Measurements from ENCODE around the gene LTA4H. TPM values are rescaled to one million over a fixed set of nuclear protein-coding genes. Genes with fewer than 3 reads are reported as not detected.

The LTA4H gene
- total and polyA plus RNA-seq, 5 donors from 2014 or later = 38.1 to 79.1 (median 68.6) TPM

GRCh38 chr12:96036765-96037455, 1.5 kb upstream of the LTA4H start:
- ATAC-seq (ENCODE audit: low read depth in 2 of 2) (no peak), DNase-seq (no peak)
- H3K4me3 Mint-ChIP-seq = no peak overlapping the region
- peaks cover 3 to 11% (median 4%) of the 10 kb centered on the region in 4 donors for H3K4me1 Mint-ChIP-seq
- no peak overlapping the region for H3K27ac Mint-ChIP-seq
- Histone ChIP-seq H3K4me3 (ENCODE audit: low read depth, low read length) (no peak overlapping the region), H3K27ac (ENCODE audit: insufficient read depth, low read length, poor library complexity, severe bottlenecking) (no peak overlapping the region), H3K9me3 (ENCODE audit: control insufficient read depth in 2 of 2, low read length in 2 of 2) (no peaks in the 10 kb centered on the region), H3K36me3 (ENCODE audit: control insufficient read depth, insufficient read depth, low read length) (no peaks in the 10 kb centered on the region), H3K27me3 (ENCODE audit: control insufficient read depth, insufficient read depth, low read length) (no peaks in the 10 kb centered on the region), H3K4me1 (ENCODE audit: control insufficient read depth, insufficient read depth, low read length, poor library complexity, severe bottlenecking) (peaks cover 26% of the 10 kb centered on the region)
- H3K36me3 Mint-ChIP-seq = peaks cover 4% of the 10 kb centered on the region
- no peaks in the 10 kb centered on the region for H3K27me3 Mint-ChIP-seq
- H3K9me3 Mint-ChIP-seq = no peaks in the 10 kb centered on the region

GRCh38 chr12:96034621-96035282, 635 bp downstream of the LTA4H start:
- Mint-ChIP-seq H3K27me3 (no peaks in the 10 kb centered on the region), H3K27ac (no peak overlapping the region), H3K4me1 (peaks cover 10 to 25% (median 12%) of the 10 kb centered on the region in 4 donors), H3K4me3 (no peak overlapping the region), H3K36me3 (peaks cover 15% of the 10 kb centered on the region), H3K9me3 (no peaks in the 10 kb centered on the region)
- H3K4me3 ChIP-seq (ENCODE audit: low read depth, low read length) = peak overlapping the region; percentile 99
- no peaks in the 10 kb centered on the region for H3K9me3 ChIP-seq (ENCODE audit: control insufficient read depth in 2 of 2, low read length in 2 of 2)
- ATAC-seq (ENCODE audit: low read depth in 2 of 2) (no peak), DNase-seq (peak in 1 of 3 donors; percentile 39)
- no peaks in the 10 kb centered on the region for H3K36me3 ChIP-seq (ENCODE audit: control insufficient read depth, insufficient read depth, low read length)
- no peaks in the 10 kb centered on the region for H3K27me3 ChIP-seq (ENCODE audit: control insufficient read depth, insufficient read depth, low read length)
- peaks cover 30% of the 10 kb centered on the region for H3K4me1 ChIP-seq (ENCODE audit: control insufficient read depth, insufficient read depth, low read length, poor library complexity, severe bottlenecking)
- peak overlapping the region; percentile 75 for H3K27ac ChIP-seq (ENCODE audit: insufficient read depth, low read length, poor library complexity, severe bottlenecking)

DNA sequence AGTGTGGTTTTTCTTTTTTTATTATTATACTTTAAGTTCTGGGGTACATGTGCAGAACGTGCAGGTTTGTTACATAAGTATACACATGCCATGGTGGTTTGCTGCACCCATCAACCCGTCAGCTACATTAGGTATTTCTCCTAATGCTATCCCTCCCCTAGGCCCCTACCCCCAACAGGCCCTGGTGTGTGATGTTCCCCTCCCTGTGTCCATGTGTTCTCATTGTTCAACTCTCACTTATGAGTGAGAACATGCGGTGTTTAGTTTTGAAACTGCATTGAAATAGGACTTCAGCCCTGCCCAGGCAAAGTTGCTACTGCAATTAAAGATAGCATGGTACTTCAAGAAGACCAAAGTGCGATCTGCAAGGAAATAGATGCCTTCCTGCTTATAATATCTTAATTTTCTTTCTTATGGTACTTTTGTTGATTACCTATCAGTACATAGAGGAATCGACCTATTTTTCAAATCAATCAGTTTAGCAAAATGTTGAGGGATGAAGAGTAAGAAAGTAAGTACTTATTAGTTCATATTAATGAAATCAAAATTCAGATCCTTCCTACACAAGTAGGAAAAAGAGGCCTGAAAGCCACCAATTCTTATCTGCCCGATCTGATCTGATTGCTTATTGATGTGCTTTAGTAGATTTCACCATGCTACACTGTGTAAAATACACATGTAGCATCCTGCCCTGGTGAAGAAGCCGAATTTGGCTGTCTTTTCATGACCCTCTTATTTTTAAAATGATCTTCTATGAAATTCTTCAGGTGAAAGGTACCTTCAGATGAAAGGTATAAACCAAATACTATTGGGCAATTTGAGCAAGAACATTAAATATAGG, 1.6 kb downstream of the LTA4H start:
- H3K4me1 ChIP-seq (ENCODE audit: control insufficient read depth, insufficient read depth, low read length, poor library complexity, severe bottlenecking) = peaks cover 30% of the 10 kb centered on the region
- H3K36me3 ChIP-seq (ENCODE audit: control insufficient read depth, insufficient read depth, low read length) = no peaks in the 10 kb centered on the region
- DNase-seq = no peak
- no peaks in the 10 kb centered on the region for H3K27me3 Mint-ChIP-seq
- H3K27ac ChIP-seq (ENCODE audit: insufficient read depth, low read length, poor library complexity, severe bottlenecking) = no peak overlapping the region
- H3K9me3 ChIP-seq (ENCODE audit: control insufficient read depth in 2 of 2, low read length in 2 of 2) = no peaks in the 10 kb centered on the region
- peaks cover 15% of the 10 kb centered on the region for H3K36me3 Mint-ChIP-seq
- no peaks in the 10 kb centered on the region for H3K27me3 ChIP-seq (ENCODE audit: control insufficient read depth, insufficient read depth, low read length)
- peak overlapping the region; percentile 99 for H3K4me3 ChIP-seq (ENCODE audit: low read depth, low read length)
- H3K27ac Mint-ChIP-seq = no peak overlapping the region
- no peak for ATAC-seq (ENCODE audit: low read depth in 2 of 2)
- H3K4me1 Mint-ChIP-seq = peaks cover 15 to 29% (median 16%) of the 10 kb centered on the region in 4 donors
- no peak overlapping the region for H3K4me3 Mint-ChIP-seq
- H3K9me3 Mint-ChIP-seq = no peaks in the 10 kb centered on the region

DNA sequence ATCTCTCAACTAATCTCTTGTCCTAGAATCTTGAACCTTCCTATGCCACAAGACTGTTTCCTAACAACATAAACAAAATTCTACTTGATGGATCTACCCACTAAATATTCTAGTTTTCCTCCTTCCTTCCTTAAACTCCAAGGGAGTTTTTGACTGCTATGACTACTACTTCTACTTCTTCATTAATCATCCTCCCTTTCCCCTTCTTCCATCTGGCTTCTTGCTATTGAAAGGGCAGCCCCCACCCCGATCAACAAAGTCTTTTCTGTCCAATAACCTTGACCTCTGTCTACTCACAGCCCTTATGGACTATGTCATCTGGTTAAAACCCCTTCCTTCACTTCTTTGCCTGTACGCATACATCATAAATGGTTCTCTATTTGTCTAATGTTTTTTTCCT, 5.6 kb downstream of the LTA4H start:
- no peak for ATAC-seq (ENCODE audit: low read depth in 2 of 2)
- no peaks in the 10 kb centered on the region for H3K9me3 Mint-ChIP-seq
- H3K27me3 Mint-ChIP-seq = no peaks in the 10 kb centered on the region
- Histone ChIP-seq H3K4me3 (ENCODE audit: low read depth, low read length) (no peak overlapping the region), H3K4me1 (ENCODE audit: control insufficient read depth, insufficient read depth, low read length, poor library complexity, severe bottlenecking) (peaks cover 23% of the 10 kb centered on the region), H3K27ac (ENCODE audit: insufficient read depth, low read length, poor library complexity, severe bottlenecking) (no peak overlapping the region), H3K9me3 (ENCODE audit: control insufficient read depth in 2 of 2, low read length in 2 of 2) (no peaks in the 10 kb centered on the region), H3K27me3 (ENCODE audit: control insufficient read depth, insufficient read depth, low read length) (no peaks in the 10 kb centered on the region), H3K36me3 (ENCODE audit: control insufficient read depth, insufficient read depth, low read length) (peaks cover 28% of the 10 kb centered on the region)
- DNase-seq = no peak
- H3K27ac Mint-ChIP-seq = no peak overlapping the region
- peaks cover 30% of the 10 kb centered on the region for H3K36me3 Mint-ChIP-seq
- H3K4me1 Mint-ChIP-seq = peaks cover 15 to 29% (median 17%) of the 10 kb centered on the region in 4 donors
- peak overlapping the region in 1 of 4 donors; percentile 21 for H3K4me3 Mint-ChIP-seq

DNA sequence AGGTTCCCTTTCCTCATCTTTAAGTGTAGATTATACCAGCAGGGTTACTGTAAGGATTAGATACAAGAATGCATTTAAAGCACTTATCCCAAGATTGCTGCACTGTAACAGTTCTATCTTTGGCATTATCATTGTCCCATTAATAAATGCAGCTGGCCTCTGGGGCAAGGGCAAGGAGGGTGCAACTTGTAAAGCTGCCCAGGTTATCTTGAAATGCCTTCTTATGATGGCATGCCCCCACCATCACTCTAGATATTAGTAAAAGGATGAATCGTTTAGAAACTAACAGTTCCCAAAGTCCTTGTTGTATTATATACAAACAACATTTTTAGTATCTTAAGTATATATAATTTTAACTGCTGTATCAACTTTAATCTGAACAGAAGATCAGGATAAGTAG, 6.8 kb downstream of the LTA4H start:
- H3K36me3 ChIP-seq (ENCODE audit: control insufficient read depth, insufficient read depth, low read length) = peaks cover 34% of the 10 kb centered on the region
- H3K27ac ChIP-seq (ENCODE audit: insufficient read depth, low read length, poor library complexity, severe bottlenecking) = no peak overlapping the region
- no peaks in the 10 kb centered on the region for H3K27me3 ChIP-seq (ENCODE audit: control insufficient read depth, insufficient read depth, low read length)
- no peak overlapping the region for H3K4me3 ChIP-seq (ENCODE audit: low read depth, low read length)
- peak overlapping the region in 1 of 3 donors; percentile 31 for H3K27ac Mint-ChIP-seq
- H3K9me3 ChIP-seq (ENCODE audit: control insufficient read depth in 2 of 2, low read length in 2 of 2) = no peaks in the 10 kb centered on the region
- H3K4me1 Mint-ChIP-seq = peaks cover 15 to 29% (median 17%) of the 10 kb centered on the region in 4 donors
- ATAC-seq (ENCODE audit: low read depth in 2 of 2) = no peak
- no peaks in the 10 kb centered on the region for H3K27me3 Mint-ChIP-seq
- peaks cover 33% of the 10 kb centered on the region for H3K36me3 Mint-ChIP-seq
- no peak overlapping the region for H3K4me3 Mint-ChIP-seq
- no peak for DNase-seq
- peaks cover 10% of the 10 kb centered on the region for H3K4me1 ChIP-seq (ENCODE audit: control insufficient read depth, insufficient read depth, low read length, poor library complexity, severe bottlenecking)
- H3K9me3 Mint-ChIP-seq = no peaks in the 10 kb centered on the region

DNA sequence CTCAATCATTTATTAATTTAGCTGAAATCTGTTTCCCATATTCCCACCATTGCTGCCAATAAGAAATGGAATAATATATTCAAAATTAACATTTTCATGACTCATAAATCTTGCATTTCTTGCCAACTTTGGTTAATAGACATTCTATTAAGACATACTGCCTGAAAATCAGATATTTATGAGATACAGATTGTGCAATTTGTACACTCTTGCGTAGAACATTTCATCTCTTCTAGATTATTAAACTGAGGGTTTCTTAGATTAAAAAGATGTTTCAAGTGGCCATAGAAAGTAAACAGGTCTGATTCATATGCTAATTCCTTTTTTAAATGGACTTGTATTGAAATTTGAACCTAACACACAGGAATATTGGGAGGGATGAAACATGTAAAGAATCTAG, 9.1 kb downstream of the LTA4H start:
- Histone ChIP-seq H3K27ac (ENCODE audit: insufficient read depth, low read length, poor library complexity, severe bottlenecking) (no peak overlapping the region), H3K4me3 (ENCODE audit: low read depth, low read length) (no peak overlapping the region), H3K36me3 (ENCODE audit: control insufficient read depth, insufficient read depth, low read length) (peaks cover 53% of the 10 kb centered on the region), H3K4me1 (ENCODE audit: control insufficient read depth, insufficient read depth, low read length, poor library complexity, severe bottlenecking) (no peaks in the 10 kb centered on the region), H3K9me3 (ENCODE audit: control insufficient read depth in 2 of 2, low read length in 2 of 2) (no peaks in the 10 kb centered on the region), H3K27me3 (ENCODE audit: control insufficient read depth, insufficient read depth, low read length) (no peaks in the 10 kb centered on the region)
- Mint-ChIP-seq H3K27ac (no peak overlapping the region), H3K27me3 (no peaks in the 10 kb centered on the region), H3K4me1 (peaks cover 11 to 18% (median 13%) of the 10 kb centered on the region in 4 donors), H3K4me3 (no peak overlapping the region), H3K9me3 (no peaks in the 10 kb centered on the region), H3K36me3 (peaks cover 43% of the 10 kb centered on the region)
- no peak for DNase-seq
- ATAC-seq (ENCODE audit: low read depth in 2 of 2) = no peak

- H3K4me1 ChIP-seq (ENCODE audit: control insufficient read depth, insufficient read depth, low read length, poor library complexity, severe bottlenecking) = no peaks in the 10 kb centered on the region
- peaks cover 59% of the 10 kb centered on the region for H3K36me3 ChIP-seq (ENCODE audit: control insufficient read depth, insufficient read depth, low read length)
- no peak overlapping the region for H3K27ac Mint-ChIP-seq
- no peak overlapping the region for H3K4me3 ChIP-seq (ENCODE audit: low read depth, low read length)
- no peaks in the 10 kb centered on the region for H3K27me3 ChIP-seq (ENCODE audit: control insufficient read depth, insufficient read depth, low read length)
- H3K27me3 Mint-ChIP-seq = no peaks in the 10 kb centered on the region
- H3K9me3 ChIP-seq (ENCODE audit: control insufficient read depth in 2 of 2, low read length in 2 of 2) = no peaks in the 10 kb centered on the region
- H3K9me3 Mint-ChIP-seq = no peaks in the 10 kb centered on the region
- H3K4me3 Mint-ChIP-seq = no peak overlapping the region
- peaks cover 11 to 16% (median 11%) of the 10 kb centered on the region in 4 donors for H3K4me1 Mint-ChIP-seq
- H3K36me3 Mint-ChIP-seq = peaks cover 45% of the 10 kb centered on the region
- no peak for ATAC-seq (ENCODE audit: low read depth in 2 of 2)
- H3K27ac ChIP-seq (ENCODE audit: insufficient read depth, low read length, poor library complexity, severe bottlenecking) = no peak overlapping the region
- DNase-seq = no peak
These were observed 9.9 kb downstream of the LTA4H start for GRCh38 chr12:96025518-96025917.
